ENCODE results near the gene TPO.
"Not testable (repeated sequence)": the region's sequence is repeated elsewhere in the genome, so short reads cannot be mapped to it uniquely, and the experiment has no call there.

The TPO gene

GRCh38 chr2:1405967-1406366 lies 7.3 kb upstream of the TPO start:
- no peak for DNase-seq (ENCODE audit: low spot score)

DNA sequence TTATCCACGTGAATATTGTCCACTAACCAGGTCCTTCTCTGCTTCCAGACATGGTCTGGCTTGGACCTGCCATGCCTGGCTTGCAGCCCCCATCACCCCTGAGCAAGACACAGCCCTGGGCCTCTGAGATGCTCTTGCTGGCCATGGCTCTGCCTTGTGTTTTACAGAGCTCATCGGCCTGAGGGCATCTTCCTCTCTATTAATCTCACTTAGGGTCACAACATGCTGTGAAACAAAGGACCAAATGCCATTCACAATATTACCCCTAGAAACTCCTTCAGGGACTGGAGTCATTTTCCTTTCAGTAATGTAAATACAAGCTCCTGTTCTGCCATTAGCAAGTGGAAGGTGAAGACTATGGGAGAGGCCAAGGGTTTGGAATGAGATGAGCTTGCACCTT lies 6.8 kb upstream of the TPO start:
- no peak for DNase-seq (ENCODE audit: low spot score)

DNA sequence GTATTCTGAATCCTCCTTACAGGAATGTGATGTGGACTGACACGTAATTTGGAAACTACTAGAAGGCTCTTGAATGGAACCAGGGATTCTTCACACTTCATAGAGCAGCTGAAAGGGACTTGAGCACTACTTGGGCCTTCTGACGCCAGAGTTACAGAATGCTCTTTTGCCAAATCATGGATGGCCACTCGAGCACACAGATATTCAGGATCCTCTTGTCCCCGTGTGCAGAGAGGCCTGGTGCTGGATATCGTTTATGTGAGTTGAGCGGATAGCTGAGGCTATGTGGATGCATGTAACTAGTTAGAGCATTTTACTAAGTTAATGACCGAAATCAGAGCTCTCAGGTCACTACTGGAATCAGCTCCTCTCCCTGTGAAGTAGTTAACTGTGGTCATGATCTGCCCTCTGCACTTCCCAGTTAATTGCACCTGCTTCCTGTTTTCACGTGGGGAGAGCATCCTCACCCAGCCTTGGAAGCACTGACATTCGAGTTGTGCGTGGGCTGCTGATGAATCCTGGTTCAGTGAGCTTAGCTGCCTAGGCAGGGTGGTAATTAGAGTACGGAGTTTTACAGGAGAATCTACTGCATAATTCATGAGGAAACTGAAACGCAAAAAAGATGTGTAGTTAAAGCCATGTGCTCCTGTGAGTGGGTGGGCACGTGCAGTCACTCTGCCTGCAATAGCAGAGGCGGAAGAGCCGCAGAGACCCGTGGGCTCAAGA lies 5.2 kb upstream of the TPO start:
- DNase-seq (ENCODE audit: low spot score), result no peak

DNA sequence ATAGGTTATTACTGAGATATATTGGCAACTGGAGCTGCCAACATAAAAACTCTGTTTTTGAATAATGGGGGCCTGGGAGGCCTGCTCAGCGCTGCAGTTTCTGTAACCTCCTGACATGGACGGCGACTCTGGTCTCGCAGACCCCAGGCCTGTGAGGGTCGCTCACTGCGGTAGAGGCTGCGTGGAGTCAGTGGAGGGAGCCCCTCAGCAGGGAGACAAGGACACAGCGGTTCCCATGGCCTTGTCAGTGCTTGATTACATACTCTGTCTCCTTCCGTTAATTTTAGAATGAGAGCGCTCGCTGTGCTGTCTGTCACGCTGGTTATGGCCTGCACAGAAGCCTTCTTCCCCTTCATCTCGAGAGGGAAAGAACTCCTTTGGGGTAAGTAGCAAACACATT lies 858 bp downstream of the TPO start:
- DNase-seq (ENCODE audit: low spot score), result no peak

DNA sequence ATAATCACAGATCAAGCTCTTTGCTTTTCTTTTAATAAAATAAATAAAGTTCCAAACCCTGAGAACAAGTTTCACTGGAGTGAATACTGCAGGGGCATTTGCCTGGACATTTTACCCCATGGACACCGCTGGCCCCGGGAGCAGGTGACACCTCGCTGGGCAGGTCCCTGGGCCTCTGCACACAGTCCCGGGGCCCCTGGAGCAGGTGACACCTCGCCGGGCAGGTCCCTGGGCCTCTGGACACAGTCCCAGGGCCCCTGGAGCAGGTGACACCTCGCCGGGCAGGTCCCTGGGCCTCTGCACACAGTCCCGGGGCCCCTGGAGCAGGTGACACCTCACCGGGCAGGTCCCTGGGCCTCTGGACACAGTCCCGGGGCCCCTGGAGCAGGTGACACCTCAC lies 1.6 kb downstream of the TPO start:
- DNase-seq (ENCODE audit: low spot score), result not testable (repeated sequence)

DNA sequence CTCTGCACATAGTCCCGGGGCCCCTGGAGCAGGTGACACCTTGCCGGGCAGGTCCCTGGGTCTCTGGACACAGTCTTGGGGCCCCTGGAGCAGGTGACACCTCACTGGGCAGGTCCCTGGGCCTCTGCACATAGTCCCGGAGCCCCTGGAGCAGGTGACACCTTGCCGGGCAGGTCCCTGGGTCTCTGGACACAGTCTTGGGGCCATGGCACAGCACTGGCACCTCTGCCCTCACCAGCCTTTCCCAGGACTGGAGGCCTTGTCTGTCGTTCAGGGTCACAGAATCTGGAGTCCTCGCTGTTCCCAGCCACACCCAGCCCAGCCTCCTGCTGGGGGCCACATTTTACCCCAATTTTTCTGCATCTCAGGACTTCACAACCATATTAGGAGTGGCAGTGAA lies 2.2 kb downstream of the TPO start:
- no peak for DNase-seq (ENCODE audit: low spot score)

DNA sequence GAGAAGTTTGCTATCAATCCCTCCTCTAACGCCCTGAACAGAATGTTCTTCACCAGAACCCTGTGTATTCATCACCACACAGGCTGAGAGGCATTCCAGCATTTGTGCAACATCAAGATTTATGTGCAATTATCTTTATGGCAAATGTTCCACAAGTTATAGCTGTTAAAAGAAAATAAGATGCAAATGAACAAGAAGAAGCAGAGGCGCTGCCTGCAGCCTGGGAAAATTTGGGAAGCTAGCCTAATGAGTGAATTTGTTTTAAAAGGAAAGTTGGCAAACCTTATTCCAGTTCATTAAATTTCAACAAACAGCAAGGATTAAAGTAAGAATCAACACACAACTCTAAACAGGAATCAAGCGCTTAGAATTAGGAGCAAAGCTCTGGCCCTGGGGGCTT lies 5.3 kb downstream of the TPO start:
- no peak for DNase-seq (ENCODE audit: low spot score)

GRCh38 chr2:1420746-1421480 lies 7.7 kb downstream of the TPO start:
- DNase-seq (ENCODE audit: low spot score), result no peak

DNA sequence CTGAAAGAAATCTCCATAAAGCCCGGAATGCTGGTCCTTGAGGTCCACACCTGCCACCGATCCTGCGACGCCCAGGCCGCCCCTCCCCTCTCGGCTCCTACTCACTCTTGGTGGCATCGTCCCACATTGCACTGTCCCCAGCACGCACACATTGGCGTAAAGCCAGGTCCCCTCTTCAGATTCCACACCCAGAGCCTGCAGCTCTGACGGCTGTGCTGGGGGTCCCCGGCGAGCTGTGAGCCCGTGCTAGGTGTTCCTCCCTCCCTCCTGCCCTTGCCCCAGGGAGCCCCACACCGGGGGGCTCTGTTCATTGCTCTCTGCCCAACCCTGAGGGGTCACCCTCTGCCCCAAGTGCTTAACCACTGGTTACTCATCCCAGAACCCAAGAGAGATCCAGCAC lies 8.5 kb downstream of the TPO start:
- DNase-seq (ENCODE audit: low spot score), result no peak

DNA sequence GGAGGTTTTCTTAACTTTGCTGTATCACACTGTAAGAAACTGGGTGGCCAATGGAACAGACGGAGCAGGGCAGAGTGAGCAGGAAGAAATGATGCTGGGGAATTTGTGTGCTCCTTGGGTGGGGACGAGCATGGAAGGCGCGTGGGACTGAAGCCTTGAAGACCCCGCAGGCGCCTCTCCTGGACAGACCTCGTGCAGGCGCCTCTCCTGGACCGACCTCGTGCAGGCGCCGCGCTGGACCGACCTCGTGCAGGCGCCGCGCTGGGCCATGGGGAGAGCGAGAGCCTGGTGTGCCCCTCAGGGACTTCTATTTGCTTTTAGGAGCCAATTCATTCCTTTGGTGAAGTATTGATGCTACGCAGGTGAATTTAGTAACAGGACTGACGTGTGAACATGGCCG lies 8.9 kb downstream of the TPO start:
- DNase-seq (ENCODE audit: low spot score), result no peak

- no peak for DNase-seq (ENCODE audit: low spot score)
Observed at GRCh38 chr2:1422716-1423285, 9.5 kb downstream of the TPO start.

- DNase-seq (ENCODE audit: low spot score), result no peak
Observed at GRCh38 chr2:1427086-1427485, 13.8 kb downstream of the TPO start.

DNA sequence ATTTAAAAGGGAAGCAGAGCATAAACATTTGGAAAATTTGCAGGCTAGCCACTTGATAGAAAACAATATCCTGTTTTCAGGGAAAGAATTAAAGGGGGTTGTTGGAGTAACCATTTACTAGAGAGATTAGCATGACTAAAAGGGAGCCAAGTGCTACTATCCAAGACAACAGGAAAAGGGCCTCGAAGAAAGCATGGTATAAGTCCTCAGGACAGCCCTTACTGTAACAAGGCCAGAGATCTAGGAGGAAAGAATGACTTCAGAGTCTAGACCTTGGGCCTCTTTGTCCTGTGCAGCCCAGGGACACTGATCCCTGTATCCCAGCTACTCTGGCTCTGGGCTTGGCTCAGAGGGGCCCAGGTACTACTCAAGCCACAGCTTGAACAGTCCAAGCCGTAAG lies 16.6 kb downstream of the TPO start:
- DNase-seq (ENCODE audit: low spot score), result no peak

DNA sequence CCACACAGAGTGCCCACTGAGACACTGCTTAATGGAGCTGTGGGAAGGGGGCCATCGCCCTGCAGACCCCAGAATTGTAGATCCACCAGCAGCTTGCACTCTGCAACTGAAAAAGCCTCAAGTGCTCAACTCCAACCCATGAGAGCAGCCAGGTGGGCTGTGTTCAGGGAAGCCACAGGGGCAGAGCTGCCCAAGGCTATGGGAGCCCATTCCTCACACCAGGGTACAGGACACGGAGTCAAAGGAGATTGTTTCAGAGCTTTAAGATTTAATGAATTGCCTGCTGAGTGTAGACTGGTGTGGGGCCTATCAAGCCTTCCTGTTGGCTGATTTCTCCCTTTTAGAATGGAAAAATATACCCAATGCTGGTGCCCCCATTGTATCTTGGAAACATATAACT lies 17.2 kb downstream of the TPO start:
- DNase-seq (ENCODE audit: low spot score), result no peak

GRCh38 chr2:1431886-1432400 lies 18.7 kb downstream of the TPO start:
- DNase-seq (ENCODE audit: low spot score), result no peak

DNA sequence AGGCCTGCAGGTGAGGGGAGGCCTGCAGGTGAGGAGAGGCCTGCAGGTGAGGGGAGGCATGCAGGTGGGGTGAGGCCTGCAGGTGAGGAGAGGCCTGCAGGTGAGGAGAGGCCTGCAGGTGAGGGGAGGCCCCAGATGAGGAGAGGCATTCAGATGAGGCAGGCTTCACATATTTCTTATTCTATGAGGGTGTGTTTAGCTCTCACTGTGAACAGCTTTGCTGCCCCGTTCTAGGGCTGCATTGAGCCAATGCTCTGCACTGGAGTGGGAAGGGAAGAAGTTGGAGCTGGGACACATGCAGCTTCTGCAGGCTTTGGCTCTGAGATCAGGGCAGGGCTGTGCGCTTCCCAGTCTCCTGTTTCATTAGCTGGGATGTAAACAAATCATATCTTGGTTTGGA lies 19.5 kb downstream of the TPO start:
- no peak for DNase-seq (ENCODE audit: low spot score)

DNA sequence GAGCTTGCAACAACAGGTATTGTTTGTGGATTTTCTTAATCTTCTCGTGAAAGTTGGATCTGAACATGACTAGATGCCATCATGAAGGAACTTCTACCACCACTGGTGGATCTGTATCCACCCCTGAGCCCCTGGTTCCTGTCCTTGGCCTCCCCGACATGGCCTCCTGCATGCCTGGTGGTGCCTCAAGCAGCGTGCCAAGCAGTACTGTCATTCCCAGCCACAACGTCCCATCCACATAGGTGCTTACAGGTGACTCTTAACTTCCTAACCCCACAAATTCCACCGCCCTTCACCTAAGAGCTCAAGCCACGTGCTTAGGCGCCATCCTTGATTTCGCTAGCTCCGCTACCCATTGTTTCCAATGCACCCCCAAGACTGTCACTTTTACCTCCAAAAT lies 23.1 kb downstream of the TPO start:
- DNase-seq (ENCODE audit: low spot score), result no peak

DNA sequence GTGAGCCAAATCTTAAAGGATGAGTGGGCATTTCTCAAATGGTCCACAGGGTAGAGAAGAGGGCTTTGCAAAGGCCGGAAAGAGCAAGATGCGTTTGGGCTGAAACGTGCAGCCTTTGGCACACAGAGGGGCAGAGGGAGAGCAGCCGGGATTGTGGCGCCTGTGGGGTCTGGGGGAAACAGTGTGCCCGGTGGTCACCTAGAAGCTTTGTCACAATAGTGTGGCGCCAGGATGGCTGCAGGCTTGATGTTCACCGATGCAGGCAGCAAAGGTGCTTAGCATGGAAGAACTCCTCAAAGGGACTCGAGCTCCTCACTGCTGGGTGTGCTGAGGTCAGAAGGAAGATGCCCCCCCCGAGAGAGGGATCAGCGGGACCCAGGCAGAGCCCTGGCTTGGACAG lies 23.8 kb downstream of the TPO start:
- no peak for DNase-seq (ENCODE audit: low spot score)

- no peak for DNase-seq (ENCODE audit: low spot score)
Observed at GRCh38 chr2:1437537-1437936, 24.3 kb downstream of the TPO start.

GRCh38 chr2:1438972-1439371 lies 25.7 kb downstream of the TPO start:
- no peak for DNase-seq (ENCODE audit: low spot score)

DNA sequence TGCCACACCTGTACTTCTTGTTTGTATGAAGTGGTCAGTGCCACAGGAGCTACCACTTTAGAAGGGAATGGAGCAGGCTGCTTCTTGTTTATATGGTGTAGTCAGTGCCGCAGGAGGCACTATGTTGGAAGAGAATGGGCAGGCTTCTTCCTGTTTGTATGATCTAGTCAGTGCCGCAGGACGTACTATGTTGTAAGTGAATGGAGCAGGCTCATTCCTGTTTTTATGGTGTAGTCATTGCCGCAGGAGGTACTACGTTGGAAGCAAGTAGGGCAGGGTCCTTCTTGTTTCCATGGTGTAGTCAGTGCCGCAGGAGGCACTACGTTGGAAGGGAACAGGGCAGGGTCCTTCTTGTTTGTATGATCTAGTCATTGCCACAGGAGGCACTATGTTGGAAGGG lies 27.3 kb downstream of the TPO start:
- DNase-seq (ENCODE audit: low spot score), result no peak

- DNase-seq (ENCODE audit: low spot score), result no peak
Observed at GRCh38 chr2:1446301-1446700, 33.0 kb downstream of the TPO start.

- no peak for DNase-seq (ENCODE audit: low spot score)
Observed at GRCh38 chr2:1448009-1448408, 34.7 kb downstream of the TPO start.
